Ureter (tissue), 1 donor: Measurements from ENCODE around the gene GTF3A. TPM values are rescaled to one million over a fixed set of nuclear protein-coding genes. Genes with fewer than 3 reads are reported as not detected.
"Not testable (repeated sequence)": the region's sequence is repeated elsewhere in the genome, so short reads cannot be mapped to it uniquely, and the experiment has no call there.

Source experiments
- DNase-seq: peaks from one replicate; pipeline ENCODE4 v3.0.0-alpha.2; 2020; ENCODE audit warnings: low spot score
- total RNA-seq: library from RNA; stranded (reverse); gene quantifications from one replicate; pipeline ENCODE4 v1.2.4, GENCODE V29; 2023
- donor health status: DM: yes; HTN: yes; CAD: no.

Gene GTF3A
- total RNA-seq, result 76.2 TPM

DNA sequence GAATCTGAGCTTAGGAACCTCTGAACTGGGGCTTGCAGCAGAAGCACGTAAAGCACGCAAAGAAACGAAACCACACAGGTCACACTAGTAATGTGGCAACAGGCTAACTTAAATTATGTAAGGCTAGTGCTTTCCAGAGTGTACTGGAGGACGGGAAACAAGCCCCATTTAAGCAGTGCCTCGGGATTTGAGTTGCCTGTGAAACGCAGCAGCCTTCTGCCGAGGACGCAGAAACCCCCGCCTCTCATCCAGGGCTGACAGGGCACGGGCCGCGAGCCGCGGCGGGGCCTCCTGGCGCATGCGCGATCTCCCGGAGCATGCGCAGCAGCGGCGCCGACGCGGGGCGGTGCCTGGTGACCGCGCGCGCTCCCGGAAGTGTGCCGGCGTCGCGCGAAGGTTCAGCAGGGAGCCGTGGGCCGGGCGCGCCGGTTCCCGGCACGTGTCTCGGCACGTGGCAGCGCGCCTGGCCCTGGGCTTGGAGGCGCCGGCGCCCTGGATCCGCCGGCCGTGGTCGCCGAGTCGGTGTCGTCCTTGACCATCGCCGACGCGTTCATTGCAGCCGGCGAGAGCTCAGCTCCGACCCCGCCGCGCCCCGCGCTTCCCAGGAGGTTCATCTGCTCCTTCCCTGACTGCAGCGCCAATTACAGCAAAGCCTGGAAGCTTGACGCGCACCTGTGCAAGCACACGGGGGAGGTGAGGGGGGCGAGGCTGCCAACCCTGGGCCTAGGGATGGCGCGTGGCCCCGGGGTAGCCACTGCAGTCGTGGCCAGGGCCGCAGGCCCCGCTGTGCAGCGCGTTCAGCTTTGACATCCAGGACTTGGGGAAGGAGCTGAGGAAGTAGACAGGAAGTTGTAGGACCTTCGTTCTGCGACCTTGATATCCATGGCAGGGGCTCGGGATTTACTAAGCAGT, at the start of gene GTF3A:
GTF3A (plus strand) TSS at position 374 of the 912 bp plus-strand sequence.
- DNase-seq, result peak; percentile 85

DNA sequence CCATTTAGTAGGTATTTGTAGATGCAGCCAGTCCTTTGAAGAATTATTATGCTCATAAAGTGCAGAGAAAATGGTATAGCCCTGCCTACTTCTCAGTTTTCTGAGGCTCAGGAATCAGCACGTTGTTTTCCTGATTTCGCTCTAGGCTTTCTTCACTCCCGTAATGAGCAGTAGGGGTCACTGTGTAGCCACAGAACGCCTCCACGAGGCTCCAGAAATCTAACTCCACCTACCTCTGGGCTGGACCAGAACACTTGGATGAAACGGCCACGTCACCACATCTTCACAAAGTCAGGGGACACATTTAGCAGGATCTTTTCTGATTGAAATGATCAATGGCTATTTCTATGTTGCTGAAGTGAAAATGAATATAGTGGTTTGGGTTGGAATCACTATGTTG, 49.8 kb upstream of the GTF3A start:
- DNase-seq, result peak; percentile 74

DNA sequence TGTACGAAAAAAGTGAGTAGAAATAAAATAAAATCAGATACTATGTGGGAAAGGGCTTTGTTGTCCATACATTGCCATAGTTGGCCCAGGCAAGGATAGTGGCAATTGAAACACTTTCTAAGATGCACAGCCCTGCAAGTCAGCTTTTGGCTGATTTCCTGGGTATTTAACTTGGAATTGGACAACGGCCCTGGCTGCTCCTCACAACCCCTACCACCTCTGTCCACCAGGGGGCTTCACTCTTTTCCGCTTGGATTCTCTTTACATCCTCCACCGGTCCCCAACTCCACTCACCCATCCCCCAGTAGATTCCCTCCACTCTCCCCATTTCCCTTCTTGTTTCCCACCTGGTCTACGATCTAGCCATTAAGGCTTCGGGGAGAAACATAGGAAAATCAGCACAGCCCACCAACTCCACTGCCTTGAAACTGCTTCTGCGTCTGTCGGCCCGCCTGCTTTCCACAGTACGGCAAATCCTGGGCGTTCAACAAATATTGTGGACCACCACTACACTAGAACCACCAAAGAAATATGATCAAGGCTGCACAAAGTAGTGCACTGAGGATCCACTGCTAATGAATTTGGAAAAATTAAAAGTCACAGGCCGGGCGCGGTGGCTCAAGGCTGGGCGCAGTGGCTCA, 48.6 kb upstream of the GTF3A start:
- DNase-seq, result peak; percentile 61

DNA sequence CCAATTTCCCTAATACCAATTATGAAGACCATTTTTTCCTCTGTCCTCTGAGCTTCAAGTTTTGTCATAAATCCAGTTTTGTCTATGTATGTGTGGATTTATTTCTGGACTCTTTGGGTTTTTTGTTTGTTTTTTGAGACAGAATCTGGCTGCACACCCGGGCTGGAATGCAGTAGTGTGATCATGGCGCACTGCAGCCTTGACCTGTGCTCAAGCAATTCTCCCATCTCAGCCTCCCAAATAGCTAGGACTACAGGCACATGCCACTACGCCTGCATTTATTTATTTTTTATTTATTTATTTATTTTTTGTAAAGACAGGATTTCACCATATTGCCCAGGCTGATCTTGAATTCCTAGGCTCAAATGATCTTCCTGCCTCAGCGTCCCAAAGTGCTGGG, 45.3 kb upstream of the GTF3A start:
- no peak for DNase-seq

DNA sequence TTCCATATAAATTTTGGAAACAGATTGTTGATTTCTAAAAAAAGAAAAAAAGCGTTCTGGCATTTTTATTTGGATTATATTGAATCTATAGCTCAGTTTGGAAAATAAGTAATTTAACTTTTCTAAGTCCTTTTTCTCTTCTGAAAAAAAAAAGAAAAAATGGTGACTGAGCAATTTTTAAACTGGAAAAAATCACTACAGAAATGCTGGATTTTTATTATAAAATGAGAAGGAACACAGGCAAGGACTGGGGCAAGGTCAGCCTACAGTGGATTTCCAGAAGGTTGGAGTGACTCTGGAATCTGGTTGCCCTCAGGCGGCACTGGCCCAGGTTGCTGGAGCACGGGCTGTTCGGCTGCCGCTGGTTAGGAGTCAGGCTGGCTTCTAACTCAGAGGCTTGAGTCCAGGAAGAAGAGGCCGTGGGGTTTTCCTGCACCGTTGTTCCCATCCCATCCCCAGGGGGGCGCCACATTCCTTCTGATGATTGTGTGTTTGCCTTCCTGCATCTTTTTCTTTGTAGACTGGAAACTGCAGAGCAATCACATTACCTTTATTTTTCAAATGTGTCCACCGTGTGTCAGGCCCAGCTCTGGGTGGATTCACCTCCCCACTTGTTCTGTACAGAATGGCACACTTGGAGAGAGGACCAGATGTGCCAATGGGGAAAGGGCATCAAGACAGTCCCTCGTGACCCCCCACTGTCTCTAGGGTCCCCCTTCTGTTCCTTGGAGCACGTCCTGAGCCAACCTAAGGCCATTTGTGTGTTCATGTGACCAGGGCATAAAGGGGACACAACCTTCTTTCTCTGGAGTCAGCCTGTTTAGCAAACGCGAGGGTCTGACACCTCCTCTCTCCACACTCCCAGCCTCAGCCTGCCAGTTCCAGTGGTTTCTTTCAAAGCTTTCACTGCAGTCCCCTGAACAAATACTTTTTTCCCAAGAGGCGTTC, 44.5 kb upstream of the GTF3A start:
- DNase-seq, result peak; percentile 68

DNA sequence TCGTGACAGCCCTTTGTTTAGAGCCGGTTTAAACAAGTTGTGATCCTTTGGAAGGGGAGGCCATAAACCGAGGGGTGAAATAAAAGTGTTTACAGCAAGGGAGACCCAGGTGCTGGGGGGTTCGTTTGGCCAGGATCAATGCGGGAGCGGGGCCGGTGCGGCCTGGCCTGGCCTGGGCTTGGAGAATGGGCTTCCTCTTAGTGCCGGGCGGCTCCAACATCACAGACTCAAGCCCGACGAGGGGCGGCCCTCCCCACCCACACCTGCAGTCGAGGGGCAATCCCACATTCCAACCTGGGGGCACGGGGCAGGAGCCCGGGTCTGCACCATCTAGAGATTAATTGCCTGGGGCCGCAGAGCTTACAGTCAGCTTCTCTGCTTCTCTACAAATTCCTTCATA, 42.8 kb upstream of the GTF3A start:
- DNase-seq, result no peak

DNA sequence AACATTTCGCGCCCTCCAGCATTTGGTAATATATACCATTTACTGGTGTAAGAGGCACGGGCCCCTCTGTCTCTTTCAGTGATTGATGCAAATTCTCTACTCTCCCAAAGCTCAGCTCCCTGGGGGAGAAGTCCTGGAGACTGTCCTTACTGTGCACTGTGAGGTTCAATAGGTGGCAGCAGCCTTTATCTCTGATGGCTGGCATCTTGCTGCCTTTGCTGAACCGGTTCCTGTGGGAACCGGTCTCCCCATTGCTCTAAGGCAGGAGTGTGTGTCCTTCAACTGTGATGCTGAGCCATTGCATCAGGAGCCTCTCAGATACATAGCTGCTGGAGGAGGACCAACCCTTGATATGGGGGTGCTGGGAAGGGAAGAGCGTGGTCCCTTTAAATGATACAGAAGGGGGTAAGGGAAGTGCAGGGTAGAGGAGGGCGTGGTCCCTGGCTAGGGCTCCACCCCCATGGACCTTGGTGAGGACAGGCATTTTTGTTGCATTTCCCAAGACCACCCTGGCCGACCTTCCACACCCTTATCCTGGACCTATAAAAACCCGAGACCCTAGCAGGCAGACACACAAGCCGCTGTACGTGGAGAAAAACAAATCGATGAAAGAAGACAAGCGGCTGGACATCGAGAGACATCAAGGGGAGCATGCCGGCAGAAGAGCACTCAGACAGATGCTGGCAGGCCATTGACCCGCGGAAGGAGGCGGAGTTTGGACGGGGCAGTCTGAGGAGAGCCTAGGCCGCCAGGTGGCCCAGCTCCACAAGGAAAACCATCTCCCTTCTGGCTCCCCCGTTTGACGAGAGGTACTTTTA, 41.1 kb upstream of the GTF3A start:
- DNase-seq, result no peak

DNA sequence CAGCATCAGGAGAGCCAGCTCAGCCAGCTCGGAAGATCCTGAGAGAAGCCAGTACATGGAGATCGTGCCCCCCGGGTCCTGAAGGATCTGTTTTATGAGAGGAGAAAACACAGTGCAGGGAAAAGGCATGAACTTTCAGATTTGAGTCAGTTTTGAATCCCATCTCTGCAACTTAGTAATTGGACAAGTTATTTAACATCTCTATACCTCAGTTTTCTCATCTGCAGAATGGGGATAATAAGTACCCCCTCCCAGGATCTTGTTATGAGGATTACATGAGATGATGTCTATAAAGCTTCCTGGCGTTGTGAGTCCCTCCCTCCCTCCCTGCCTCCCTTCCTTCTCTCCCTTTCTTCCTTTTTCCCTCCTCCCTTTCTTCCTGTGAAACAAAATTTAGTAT, 40.1 kb upstream of the GTF3A start:
- DNase-seq, result no peak

DNA sequence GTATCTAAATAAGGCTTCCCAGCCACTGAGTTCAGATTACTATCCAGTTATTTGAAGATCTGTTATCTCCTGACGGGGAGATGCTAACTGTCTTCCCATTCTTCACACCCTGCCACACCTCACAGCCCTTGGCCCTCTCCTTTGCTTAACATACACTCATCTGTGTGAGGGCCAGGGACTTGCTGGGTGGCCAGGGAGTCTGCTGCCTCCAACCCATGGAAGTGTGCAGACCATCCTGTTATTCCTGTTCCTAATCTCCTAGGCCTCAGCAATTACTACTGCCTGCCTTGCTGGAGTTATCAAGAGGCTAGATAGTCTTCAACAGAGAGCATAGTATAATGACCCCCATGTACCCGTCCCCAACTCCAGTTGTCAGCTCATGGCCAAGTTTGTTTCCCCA, 36.2 kb upstream of the GTF3A start:
- DNase-seq, result no peak

DNA sequence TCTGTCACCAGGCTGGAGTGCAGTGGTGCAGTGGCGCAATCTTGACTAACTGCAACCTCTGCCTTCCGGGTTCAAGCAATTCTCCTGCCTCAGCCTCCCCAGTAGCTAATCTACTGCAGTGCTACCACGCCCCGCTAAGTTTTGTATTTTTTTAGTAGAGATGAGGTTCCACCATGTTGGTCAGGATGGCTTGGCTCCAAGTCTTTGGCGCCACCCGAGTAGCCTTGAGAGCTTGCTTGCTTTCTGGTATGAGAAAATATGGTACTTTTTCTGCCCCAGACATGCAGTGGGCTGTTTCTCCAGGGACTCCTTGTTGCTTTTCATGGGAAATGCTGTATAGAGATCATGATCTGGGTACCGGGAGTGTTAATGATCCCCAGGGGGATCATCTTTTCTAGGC, 34.5 kb upstream of the GTF3A start:
- no peak for DNase-seq

DNA sequence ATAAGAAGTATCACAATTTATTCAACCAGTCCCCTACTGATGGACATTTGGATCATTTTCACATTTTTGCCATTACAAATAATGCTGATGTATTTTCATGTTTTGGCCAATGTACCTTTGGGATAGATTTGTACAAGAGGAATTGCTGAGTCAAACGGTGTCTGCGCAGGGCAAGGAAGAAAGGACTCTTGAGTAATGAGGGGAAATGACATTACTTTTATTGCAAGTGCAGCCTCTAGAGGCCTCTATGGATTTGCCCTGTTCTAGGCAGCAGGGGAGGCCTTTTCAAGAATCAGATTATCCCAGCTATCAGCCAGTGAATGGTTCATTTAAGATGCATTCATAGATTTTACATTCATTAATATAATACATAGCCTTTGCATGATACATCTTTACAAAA, 32.9 kb upstream of the GTF3A start:
- no peak for DNase-seq

DNA sequence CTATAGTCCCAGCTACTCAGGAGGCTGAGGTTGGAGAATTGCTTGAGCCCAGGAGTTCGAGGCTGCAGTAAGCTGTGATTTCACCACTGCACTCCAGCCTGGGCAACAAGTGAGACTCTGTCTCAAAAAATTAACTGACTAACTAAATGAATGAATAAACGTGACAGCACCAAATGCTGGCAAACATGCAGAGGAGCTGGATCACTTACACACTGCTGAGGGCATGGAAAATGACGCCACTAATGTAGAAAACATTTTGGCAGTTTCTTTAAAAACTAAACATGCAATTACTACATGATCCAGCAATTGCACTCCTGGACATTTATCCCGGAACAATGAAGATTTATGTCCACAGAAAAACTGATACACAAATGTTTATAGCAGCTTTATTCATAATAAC, 31.3 kb upstream of the GTF3A start:
- DNase-seq, result no peak

DNA sequence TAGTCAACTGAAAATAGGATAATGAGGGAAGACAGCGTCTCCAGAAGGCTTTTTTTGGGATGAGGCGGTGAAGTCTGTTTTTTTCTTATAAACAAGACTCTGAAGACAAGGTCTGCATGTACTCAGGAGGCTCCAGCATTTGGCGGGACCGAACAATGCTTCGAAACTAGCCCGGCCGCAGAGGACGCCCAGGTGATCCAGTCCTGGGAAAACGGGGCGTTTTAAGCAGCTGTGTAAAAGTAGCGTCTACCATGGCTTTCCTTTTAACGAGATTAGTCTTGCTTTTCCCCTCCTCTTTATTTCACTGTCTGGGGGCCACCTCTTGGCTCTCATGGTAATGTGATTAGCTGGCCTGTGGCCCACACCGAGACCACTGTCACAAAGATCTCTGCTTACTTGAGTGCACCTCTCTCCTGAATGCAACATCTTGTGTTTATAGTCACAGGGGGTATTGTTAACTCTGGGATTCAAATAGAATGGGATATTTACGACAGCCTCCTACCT, 29.4 kb upstream of the GTF3A start:
- no peak for DNase-seq

DNA sequence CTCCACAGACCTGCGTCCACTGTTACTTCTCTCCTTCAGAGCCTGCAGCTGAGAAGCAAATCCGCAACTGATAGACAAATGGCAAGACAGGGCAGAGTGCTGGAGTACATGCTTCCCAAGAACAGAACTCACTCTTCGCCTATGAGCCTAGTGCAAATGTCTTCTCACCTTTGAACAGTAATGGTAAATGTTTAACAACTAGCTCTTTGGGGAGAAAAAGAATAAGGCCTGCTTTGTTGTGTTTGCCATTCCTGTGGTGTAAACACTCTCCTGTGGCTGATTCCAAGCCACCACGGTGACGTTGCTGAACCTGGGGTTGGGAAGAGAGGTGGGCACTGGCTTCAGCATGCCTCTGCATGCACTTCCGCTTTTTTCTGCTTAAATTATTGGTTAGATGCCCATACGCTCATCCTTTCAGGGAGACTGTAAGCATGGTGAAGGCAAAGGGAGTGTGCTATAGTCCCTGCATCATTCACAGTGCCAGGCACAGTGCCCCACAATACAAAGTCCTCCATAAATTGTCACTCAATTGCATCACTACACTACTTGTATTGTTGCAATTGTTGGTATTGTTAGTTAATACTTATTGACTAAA, 28.1 kb upstream of the GTF3A start:
- no peak for DNase-seq

DNA sequence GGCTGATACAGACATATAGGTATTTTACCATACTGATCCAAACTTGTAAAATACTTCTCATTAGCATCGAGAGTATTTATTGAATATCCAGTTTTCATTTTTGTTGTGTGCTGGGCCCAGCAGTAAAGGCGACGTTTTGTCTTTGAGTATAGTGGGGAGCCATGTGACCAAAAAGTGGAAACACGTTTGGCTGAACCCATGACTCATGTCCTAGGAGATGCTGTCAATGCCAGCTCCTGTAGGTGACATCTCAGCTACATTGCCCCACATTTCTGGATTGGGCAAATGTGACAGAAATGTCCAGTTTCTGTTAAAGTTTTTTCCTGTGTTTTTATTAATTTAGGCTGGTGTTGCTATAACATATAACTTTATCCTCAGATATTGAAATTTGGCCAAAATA, 26.1 kb upstream of the GTF3A start:
- no peak for DNase-seq

DNA sequence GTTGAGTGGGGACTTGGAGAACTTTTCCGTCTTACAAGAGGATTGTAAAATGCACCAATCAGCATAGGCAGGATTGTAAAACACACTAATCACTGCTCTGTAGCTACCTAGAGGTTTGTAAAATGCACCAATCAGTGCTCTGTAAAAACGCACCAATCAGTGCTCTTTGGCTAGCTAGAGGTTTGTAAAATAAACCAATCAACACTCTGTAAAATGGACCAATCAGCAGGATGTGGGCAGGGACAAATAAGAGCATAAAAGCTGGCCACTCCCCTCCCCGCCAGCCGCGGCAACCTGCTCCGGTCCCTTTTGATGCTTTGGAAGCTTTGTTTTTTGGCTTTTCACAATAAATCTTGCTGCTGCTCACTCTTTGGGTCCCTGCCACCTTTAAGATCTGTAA, 24.0 kb upstream of the GTF3A start:
- not testable (repeated sequence) for DNase-seq

DNA sequence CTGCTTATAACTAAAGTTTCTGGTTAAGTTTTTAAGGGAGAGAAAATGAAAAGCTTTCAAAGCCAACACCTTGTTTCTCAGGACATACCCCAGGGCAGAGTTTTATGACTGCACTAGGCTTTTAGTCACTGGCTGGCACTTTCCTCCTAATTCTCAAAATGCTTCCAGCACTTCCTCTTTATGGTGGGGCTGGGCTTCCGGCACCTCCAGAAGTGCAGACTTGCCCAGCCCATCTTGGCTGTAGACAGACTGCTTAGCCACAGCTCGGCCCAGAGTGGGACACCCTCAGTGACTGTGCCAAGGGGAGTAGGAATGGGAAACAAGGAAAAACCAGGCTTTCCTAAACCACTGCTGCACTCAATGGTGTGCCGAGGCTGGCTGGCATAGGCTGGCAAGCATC, 23.2 kb upstream of the GTF3A start:
- no peak for DNase-seq

DNA sequence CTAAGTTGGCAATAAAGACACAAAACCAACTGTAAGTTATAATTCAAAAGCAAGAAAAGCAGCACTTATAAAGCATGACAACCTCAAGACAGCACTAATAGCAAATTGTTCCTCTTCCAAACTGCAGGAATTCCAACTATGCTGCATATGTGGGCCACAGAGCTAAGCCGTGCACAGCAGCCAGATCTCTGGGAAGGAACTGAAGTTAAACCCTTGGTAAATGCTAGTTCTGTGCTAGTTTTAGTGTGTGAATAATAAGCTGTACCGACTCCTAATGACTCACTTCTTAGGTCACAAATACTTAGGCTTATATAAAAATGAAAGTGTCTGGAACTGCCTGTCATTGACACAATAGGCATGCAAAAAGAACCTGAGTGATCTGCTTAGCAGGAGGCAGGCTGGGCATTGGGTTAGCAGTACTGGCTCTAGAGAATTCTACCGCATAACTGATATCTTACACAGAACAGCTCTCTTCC, 21.2 kb upstream of the GTF3A start:
- DNase-seq, result no peak

DNA sequence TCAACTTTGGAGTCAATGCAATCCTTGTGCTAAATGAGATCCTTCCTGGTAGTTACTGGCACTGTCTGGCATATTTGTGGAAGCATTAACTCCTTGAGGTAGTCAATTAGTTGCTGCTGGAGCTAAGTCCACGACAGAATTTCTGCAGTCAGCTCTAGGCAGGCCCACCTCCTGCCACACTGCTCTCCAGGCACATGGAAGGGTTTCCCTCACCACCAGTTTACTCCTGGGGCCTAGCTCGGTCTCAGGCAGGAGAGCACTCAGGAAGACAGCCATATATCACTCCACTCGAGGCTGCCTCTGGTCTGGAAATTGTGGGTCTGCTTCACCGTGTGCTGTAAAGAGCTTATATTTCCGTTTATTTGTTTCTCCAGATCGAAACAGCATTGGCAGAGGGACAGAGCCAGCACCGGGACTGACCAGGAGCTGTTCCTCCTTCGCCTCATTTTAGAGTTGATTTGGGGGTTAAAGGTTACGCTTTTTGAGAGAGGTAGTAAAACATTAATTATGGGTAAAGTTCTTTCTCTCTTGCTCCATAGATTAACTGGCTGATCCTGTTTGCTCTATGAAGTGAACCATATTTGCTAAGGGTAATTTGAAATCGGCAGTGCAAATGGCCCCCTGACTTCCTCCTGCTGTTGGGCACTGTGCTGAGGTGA, 20.6 kb upstream of the GTF3A start:
- no peak for DNase-seq

DNA sequence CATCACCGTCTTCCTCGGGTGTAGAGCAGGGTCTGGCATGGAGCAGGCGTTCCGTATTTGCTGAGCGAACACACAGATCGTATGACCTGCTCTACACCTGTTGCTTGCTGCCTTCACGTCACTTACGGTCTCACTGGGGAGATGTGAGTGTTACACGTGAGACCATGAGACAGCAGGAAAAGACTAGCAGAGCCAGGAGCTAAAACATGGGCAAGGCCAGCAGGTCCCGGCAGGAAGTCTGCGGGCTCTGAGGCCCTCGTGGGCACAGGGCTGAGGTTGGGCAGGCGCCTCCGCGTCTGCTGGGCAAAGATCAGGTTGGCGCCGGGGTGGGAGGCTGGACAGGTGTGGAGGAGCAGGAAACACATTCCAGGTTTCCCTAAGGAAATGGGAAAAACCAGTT, 19.7 kb upstream of the GTF3A start:
- DNase-seq, result no peak
